ENCODE data around the gene IFNLR1. TPM values are rescaled to one million over a fixed set of nuclear protein-coding genes. Genes with fewer than 3 reads are reported as not detected.

Gene IFNLR1
- total and polyA plus RNA-seq, 2 donors (not counting 3 experiments of a cell fraction or from before 2014, with no cell fraction given) = 0.01 TPM; not detected in 1

GRCh38 chr1:24126018-24126671, 60.9 kb downstream of the IFNLR1 start:
- Histone ChIP-seq H3K27me3 (ENCODE audit: control insufficient read depth in 2 of 2, insufficient read depth in 2 of 2, low read length in 2 of 2) (no peaks in the 10 kb centered on the region), H2AFZ (ENCODE audit: low read depth, low read length) (no peak overlapping the region), H3K4me3 (replicated peaks in 1 of 3; ENCODE audit: insufficient read depth in 1 of 3, low read depth in 1 of 3, low read length in 3 of 3) (no peak overlapping the region), H4K20me1 (replicated peaks; ENCODE audit: control insufficient read depth, extremely low read depth, insufficient read depth, low read length) (no peaks in the 10 kb centered on the region), H3K9ac (replicated peaks; ENCODE audit: extremely low read depth, insufficient read depth, low read length) (no peak overlapping the region), H3K9me1 (replicated peaks; ENCODE audit: control insufficient read depth, extremely low read depth, insufficient read depth, low read length) (no peaks in the 10 kb centered on the region), H3K27ac (ENCODE audit: insufficient read depth, low read depth, low read length) (no peak overlapping the region), H3K4me1 (ENCODE audit: control insufficient read depth, extremely low read depth, insufficient read depth, low read length) (no peaks in the 10 kb centered on the region), H3K9me3 (replicated peaks; ENCODE audit: control insufficient read depth, insufficient read depth, low read length) (no peaks in the 10 kb centered on the region), H3K4me2 (ENCODE audit: insufficient read depth, low read length) (no peak overlapping the region), H3K36me3 (ENCODE audit: control insufficient read depth in 2 of 2, extremely low read depth in 1 of 2, insufficient read depth in 2 of 2, low read length in 2 of 2) (no peaks in the 10 kb centered on the region), H3K79me2 (ENCODE audit: control insufficient read depth, insufficient read depth, low read length) (no peaks in the 10 kb centered on the region)
- no TSS peak for BruUV-seq (replicated peaks)
- FAIRE-seq (no peak), DNase-seq (ENCODE audit: low read depth, low spot score) (peak; percentile 14)
- ChIA-PET POLR2A (no interaction called here), CTCF (interaction anchor here (1.0 to 1.6 kb wide), 5 partner anchors 10 to 55 kb away, joined by 3 to 8 read pairs (median 5); partner anchors contain the start of gene MYOM3)
- TF ChIP-seq POLR2AphosphoS5 (IDR thresholded peaks at IDR 0.05; ENCODE audit: insufficient read depth, low read depth, low read length) (no peak), GATA2 (IDR thresholded peaks at IDR 0.05; ENCODE audit: insufficient read depth, insufficient read length, low read depth, low read length) (no peak), MAX (IDR thresholded peaks at IDR 0.05; ENCODE audit: insufficient read depth, insufficient read length) (no peak), CTCF (IDR thresholded peaks at IDR 0.05; ENCODE audit: extremely low read depth in 1 of 2, insufficient read depth in 1 of 2, low read depth in 1 of 2, low read length in 2 of 2) (no peak), POLR2A (IDR thresholded peaks at IDR 0.05; ENCODE audit: low read depth, low read length) (no peak), FOS (IDR thresholded peaks at IDR 0.05; ENCODE audit: borderline replicate concordance, insufficient read depth, low read length) (no peak), EZH2 (IDR thresholded peaks at IDR 0.05; ENCODE audit: borderline replicate concordance, low read depth, low read length, severe bottlenecking) (no peak), MYC (IDR thresholded peaks at IDR 0.05; ENCODE audit: low read depth, low read length) (no peak), JUN (IDR thresholded peaks at IDR 0.05; ENCODE audit: borderline replicate concordance, insufficient read depth, insufficient read length, low read depth) (no peak)
- dilution Hi-C loops (cut with MboI; ENCODE audit: extremely low pct_ligation_motif_present, low sequenced_read_pairs) = no loop called here
- intact Hi-C loops (cut with micrococcal nuclease) = no loop called here

Data from endothelial cell of umbilical vein (primary cell).